ENCODE results near the gene IFNGR2.
A peak's percentile ranks its signal among the peaks of the same experiment; 100 is the strongest.
"Not testable (repeated sequence)": the region's sequence is repeated elsewhere in the genome, so short reads cannot be mapped to it uniquely, and the experiment has no call there.

IFNGR2 gene

GRCh38 chr21:33406493-33406892, 3.3 kb downstream of the IFNGR2 start:
- DNase-seq: peak; percentile 33

- DNase-seq: no peak
Observed at GRCh38 chr21:33411949-33412430, 8.8 kb downstream of the IFNGR2 start.

GRCh38 chr21:33412439-33412831, 9.2 kb downstream of the IFNGR2 start:
- DNase-seq: not testable (repeated sequence)

- no peak for DNase-seq
Observed at GRCh38 chr21:33412832-33413519, 9.8 kb downstream of the IFNGR2 start.

GRCh38 chr21:33414068-33414467, 10.9 kb downstream of the IFNGR2 start:
- DNase-seq: no peak

GRCh38 chr21:33414926-33415325, 11.7 kb downstream of the IFNGR2 start:
- DNase-seq: no peak

- no peak for DNase-seq
Observed at GRCh38 chr21:33418691-33419090, 15.5 kb downstream of the IFNGR2 start.

GRCh38 chr21:33419538-33420123, 16.4 kb downstream of the IFNGR2 start:
- no peak for DNase-seq

GRCh38 chr21:33421713-33422393, 18.6 kb downstream of the IFNGR2 start:
- DNase-seq: no peak

GRCh38 chr21:33424214-33424613, 21.0 kb downstream of the IFNGR2 start:
- no peak for DNase-seq

GRCh38 chr21:33425825-33426224, 22.6 kb downstream of the IFNGR2 start:
- DNase-seq: no peak

GRCh38 chr21:33427051-33427450, 23.8 kb downstream of the IFNGR2 start:
- DNase-seq: no peak

- DNase-seq: no peak
Observed at GRCh38 chr21:33428669-33429068, 25.5 kb downstream of the IFNGR2 start.

GRCh38 chr21:33430858-33431257, 27.6 kb downstream of the IFNGR2 start:
- no peak for DNase-seq

GRCh38 chr21:33432496-33432895, 29.3 kb downstream of the IFNGR2 start:
- no peak for DNase-seq

- no peak for DNase-seq
Observed at GRCh38 chr21:33433001-33433400, 29.8 kb downstream of the IFNGR2 start.

GRCh38 chr21:33433425-33434114, 30.4 kb downstream of the IFNGR2 start:
- no peak for DNase-seq

- peak; percentile 90 for DNase-seq
Observed at GRCh38 chr21:33434770-33435360, 31.7 kb downstream of the IFNGR2 start.

- no peak for DNase-seq
Observed at GRCh38 chr21:33437140-33437539, 33.9 kb downstream of the IFNGR2 start.

GRCh38 chr21:33441489-33442477, 38.6 kb downstream of the IFNGR2 start:
- no peak for DNase-seq

- no peak for DNase-seq
Observed at GRCh38 chr21:33443194-33443593, 40.0 kb downstream of the IFNGR2 start.

- no peak for DNase-seq
Observed at GRCh38 chr21:33444499-33444898, 41.3 kb downstream of the IFNGR2 start.

Data from activated CD4-positive, alpha-beta T cell treated with anti-CD3 and anti-CD28 coated beads, Interleukin-10, Interleukin-2, amounts not matched to agents 100 ng/mL and 50 ng/mL, durations not matched to agents 16 hours and 8 hours (primary cell).